ENCODE measurements around the gene PPIL6.

PPIL6 gene

DNA sequence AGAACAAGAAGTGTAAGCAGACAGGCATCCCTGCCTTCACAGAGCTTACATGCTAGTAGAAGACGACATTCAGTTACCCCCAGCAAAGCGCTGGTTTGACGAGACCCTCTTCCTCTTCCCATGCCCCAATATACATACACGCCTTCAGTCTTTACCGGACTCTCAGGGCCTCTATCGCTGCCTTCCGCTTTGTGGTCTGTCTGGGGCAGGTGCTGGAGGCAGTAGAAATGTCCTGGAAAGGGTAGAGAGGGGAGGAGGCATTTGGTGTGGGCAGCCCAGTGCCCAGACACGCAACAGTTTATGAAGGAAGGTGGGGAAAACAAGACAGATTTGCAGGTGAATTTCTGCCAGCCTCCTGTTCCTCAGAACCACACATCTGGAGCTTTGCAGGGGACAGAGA, 6.1 kb upstream of the PPIL6 start:
- no peak overlapping the region for H4K8ac ChIP-seq (ENCODE audit: low read depth, low read length)
- no peak overlapping the region for H3K4ac ChIP-seq (ENCODE audit: low read depth, low read length)
- WGBS (ENCODE audit: extremely low coverage, insufficient coverage, low lambda C conversion rate) = no CpG with 5 or more reads among the region's 8 CpGs
- H3K56ac ChIP-seq (ENCODE audit: low read length) = no peak overlapping the region
- H3K27me3 ChIP-seq (ENCODE audit: insufficient read depth, low read length, poor library complexity) = no peaks in the 10 kb centered on the region
- no peak overlapping the region for H3K9ac ChIP-seq (ENCODE audit: low read length)
- H2BK120ac ChIP-seq (ENCODE audit: low read depth, low read length) = no peak overlapping the region
- no peak overlapping the region for H3K23ac ChIP-seq (ENCODE audit: low read length)
- H3K79me1 ChIP-seq (ENCODE audit: low read length) = peaks cover under 1% of the 10 kb centered on the region
- no peak overlapping the region for H3K4me3 ChIP-seq (ENCODE audit: low read length)
- H3K4me2 ChIP-seq (ENCODE audit: low read length) = no peak overlapping the region
- H2AK5ac ChIP-seq (ENCODE audit: low read length) = no peak overlapping the region
- no peak overlapping the region for H2BK5ac ChIP-seq (ENCODE audit: low read length)
- DNase-seq = no peak
- no peak overlapping the region for H4K5ac ChIP-seq (ENCODE audit: low read length)
- no peaks in the 10 kb centered on the region for H3K79me2 ChIP-seq (ENCODE audit: control insufficient read depth, insufficient read depth, low read length)
- H2BK15ac ChIP-seq (replicated peaks; ENCODE audit: low read depth) = no peak overlapping the region
- H3K18ac ChIP-seq (ENCODE audit: low read length) = no peak overlapping the region
- H3K27ac ChIP-seq (ENCODE audit: low read depth, low read length) = no peak overlapping the region
- peaks cover 12% of the 10 kb centered on the region for H3K36me3 ChIP-seq (ENCODE audit: control insufficient read depth, insufficient read depth, low read length)
- peaks cover 3% of the 10 kb centered on the region for H3K4me1 ChIP-seq (ENCODE audit: control insufficient read depth, low read depth, low read length)

GRCh38 chr6:109446072-109446471, 5.6 kb upstream of the PPIL6 start:
- no peak overlapping the region for H2BK120ac ChIP-seq (ENCODE audit: low read depth, low read length)
- no peak overlapping the region for H3K18ac ChIP-seq (ENCODE audit: low read length)
- H3K36me3 ChIP-seq (ENCODE audit: control insufficient read depth, insufficient read depth, low read length) = peaks cover 11% of the 10 kb centered on the region
- H3K79me2 ChIP-seq (ENCODE audit: control insufficient read depth, insufficient read depth, low read length) = no peaks in the 10 kb centered on the region
- no peak overlapping the region for H3K56ac ChIP-seq (ENCODE audit: low read length)
- peaks cover 3% of the 10 kb centered on the region for H3K79me1 ChIP-seq (ENCODE audit: low read length)
- DNase-seq = no peak
- peaks cover 5% of the 10 kb centered on the region for H3K4me1 ChIP-seq (ENCODE audit: control insufficient read depth, low read depth, low read length)
- no peak overlapping the region for H3K27ac ChIP-seq (ENCODE audit: low read depth, low read length)
- no peak overlapping the region for H3K23ac ChIP-seq (ENCODE audit: low read length)
- H4K8ac ChIP-seq (ENCODE audit: low read depth, low read length) = no peak overlapping the region
- H3K9ac ChIP-seq (ENCODE audit: low read length) = no peak overlapping the region
- H3K4me3 ChIP-seq (ENCODE audit: low read length) = no peak overlapping the region
- H3K27me3 ChIP-seq (ENCODE audit: insufficient read depth, low read length, poor library complexity) = no peaks in the 10 kb centered on the region
- no peak overlapping the region for H2AK5ac ChIP-seq (ENCODE audit: low read length)
- H2BK5ac ChIP-seq (ENCODE audit: low read length) = no peak overlapping the region
- WGBS (ENCODE audit: extremely low coverage, insufficient coverage, low lambda C conversion rate) = no CpG with 5 or more reads among the region's 15 CpGs
- no peak overlapping the region for H3K4me2 ChIP-seq (ENCODE audit: low read length)
- no peak overlapping the region for H4K5ac ChIP-seq (ENCODE audit: low read length)
- no peak overlapping the region for H2BK15ac ChIP-seq (replicated peaks; ENCODE audit: low read depth)
- no peak overlapping the region for H3K4ac ChIP-seq (ENCODE audit: low read depth, low read length)

DNA sequence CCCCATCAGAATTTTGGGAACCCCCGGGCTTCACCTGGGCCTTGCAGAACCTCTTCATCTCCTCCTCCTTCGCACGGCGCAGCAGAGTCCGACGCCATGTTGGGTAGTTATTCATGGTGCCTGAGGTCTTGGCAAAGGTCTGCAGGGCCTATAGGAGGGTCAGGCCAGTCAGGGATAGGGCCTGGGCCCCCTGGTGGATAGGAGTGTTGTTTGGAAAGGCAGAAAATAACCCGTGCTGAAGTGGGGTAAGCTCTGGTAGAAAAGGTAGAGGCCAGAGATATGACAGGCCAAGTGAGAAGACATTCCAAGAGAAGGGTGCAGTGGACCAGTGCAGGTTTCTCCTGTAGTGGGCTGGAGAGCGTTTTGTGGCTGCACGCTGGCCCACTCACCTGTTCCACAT, 5.0 kb upstream of the PPIL6 start:
- Histone ChIP-seq H3K56ac (ENCODE audit: low read length) (no peak overlapping the region), H2AK5ac (ENCODE audit: low read length) (no peak overlapping the region), H2BK120ac (ENCODE audit: low read depth, low read length) (no peak overlapping the region), H3K4ac (ENCODE audit: low read depth, low read length) (no peak overlapping the region), H3K9ac (ENCODE audit: low read length) (no peak overlapping the region), H3K23ac (ENCODE audit: low read length) (no peak overlapping the region), H3K79me2 (ENCODE audit: control insufficient read depth, insufficient read depth, low read length) (no peaks in the 10 kb centered on the region), H4K5ac (ENCODE audit: low read length) (no peak overlapping the region), H2BK15ac (replicated peaks; ENCODE audit: low read depth) (no peak overlapping the region), H3K27ac (ENCODE audit: low read depth, low read length) (no peak overlapping the region), H3K18ac (ENCODE audit: low read length) (no peak overlapping the region), H3K4me1 (ENCODE audit: control insufficient read depth, low read depth, low read length) (peaks cover 5% of the 10 kb centered on the region), H3K4me2 (ENCODE audit: low read length) (no peak overlapping the region), H3K4me3 (ENCODE audit: low read length) (no peak overlapping the region), H4K8ac (ENCODE audit: low read depth, low read length) (no peak overlapping the region), H3K79me1 (ENCODE audit: low read length) (peaks cover 3% of the 10 kb centered on the region), H2BK5ac (ENCODE audit: low read length) (no peak overlapping the region), H3K27me3 (ENCODE audit: insufficient read depth, low read length, poor library complexity) (no peaks in the 10 kb centered on the region), H3K36me3 (ENCODE audit: control insufficient read depth, insufficient read depth, low read length) (peaks cover 11% of the 10 kb centered on the region)
- no CpG with 5 or more reads among the region's 9 CpGs for WGBS (ENCODE audit: extremely low coverage, insufficient coverage, low lambda C conversion rate)
- DNase-seq = no peak

DNA sequence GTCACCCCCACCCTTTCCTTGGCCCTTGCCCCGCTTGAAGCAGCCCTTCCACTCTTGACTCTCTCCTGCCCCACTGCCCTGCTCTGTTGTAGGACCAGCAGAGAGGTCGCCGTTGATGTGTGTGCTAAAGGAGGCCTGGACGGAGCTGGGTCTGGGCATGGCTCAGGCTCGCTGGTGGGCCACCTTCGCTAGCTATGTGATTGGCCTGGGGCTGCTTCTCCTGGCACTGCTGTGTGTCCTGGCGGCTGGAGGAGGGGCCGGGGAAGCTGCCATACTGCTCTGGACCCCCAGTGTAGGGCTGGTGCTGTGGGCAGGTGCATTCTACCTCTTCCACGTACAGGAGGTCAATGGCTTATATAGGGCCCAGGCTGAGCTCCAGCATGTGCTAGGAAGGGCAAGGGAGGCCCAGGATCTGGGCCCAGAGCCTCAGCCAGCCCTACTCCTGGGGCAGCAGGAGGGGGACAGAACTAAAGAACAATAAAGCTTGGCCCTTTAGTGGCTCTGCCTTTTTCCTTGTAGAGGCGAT, 3.1 kb upstream of the PPIL6 start:
- H3K79me1 ChIP-seq (ENCODE audit: low read length) = peaks cover 3% of the 10 kb centered on the region
- no peak overlapping the region for H2AK5ac ChIP-seq (ENCODE audit: low read length)
- no peak overlapping the region for H2BK120ac ChIP-seq (ENCODE audit: low read depth, low read length)
- H3K4me1 ChIP-seq (ENCODE audit: control insufficient read depth, low read depth, low read length) = peaks cover 5% of the 10 kb centered on the region
- no peak overlapping the region for H3K27ac ChIP-seq (ENCODE audit: low read depth, low read length)
- H3K4ac ChIP-seq (ENCODE audit: low read depth, low read length) = no peak overlapping the region
- H3K79me2 ChIP-seq (ENCODE audit: control insufficient read depth, insufficient read depth, low read length) = no peaks in the 10 kb centered on the region
- no peak overlapping the region for H3K18ac ChIP-seq (ENCODE audit: low read length)
- peaks cover 11% of the 10 kb centered on the region for H3K36me3 ChIP-seq (ENCODE audit: control insufficient read depth, insufficient read depth, low read length)
- no peak overlapping the region for H3K4me3 ChIP-seq (ENCODE audit: low read length)
- no peak overlapping the region for H4K8ac ChIP-seq (ENCODE audit: low read depth, low read length)
- H3K9ac ChIP-seq (ENCODE audit: low read length) = no peak overlapping the region
- H2BK5ac ChIP-seq (ENCODE audit: low read length) = no peak overlapping the region
- WGBS (ENCODE audit: extremely low coverage, insufficient coverage, low lambda C conversion rate) = no CpG with 5 or more reads among the region's 10 CpGs
- H3K27me3 ChIP-seq (ENCODE audit: insufficient read depth, low read length, poor library complexity) = no peaks in the 10 kb centered on the region
- H4K5ac ChIP-seq (ENCODE audit: low read length) = no peak overlapping the region
- no peak overlapping the region for H3K23ac ChIP-seq (ENCODE audit: low read length)
- H3K4me2 ChIP-seq (ENCODE audit: low read length) = no peak overlapping the region
- no peak for DNase-seq
- no peak overlapping the region for H2BK15ac ChIP-seq (replicated peaks; ENCODE audit: low read depth)
- H3K56ac ChIP-seq (ENCODE audit: low read length) = no peak overlapping the region

DNA sequence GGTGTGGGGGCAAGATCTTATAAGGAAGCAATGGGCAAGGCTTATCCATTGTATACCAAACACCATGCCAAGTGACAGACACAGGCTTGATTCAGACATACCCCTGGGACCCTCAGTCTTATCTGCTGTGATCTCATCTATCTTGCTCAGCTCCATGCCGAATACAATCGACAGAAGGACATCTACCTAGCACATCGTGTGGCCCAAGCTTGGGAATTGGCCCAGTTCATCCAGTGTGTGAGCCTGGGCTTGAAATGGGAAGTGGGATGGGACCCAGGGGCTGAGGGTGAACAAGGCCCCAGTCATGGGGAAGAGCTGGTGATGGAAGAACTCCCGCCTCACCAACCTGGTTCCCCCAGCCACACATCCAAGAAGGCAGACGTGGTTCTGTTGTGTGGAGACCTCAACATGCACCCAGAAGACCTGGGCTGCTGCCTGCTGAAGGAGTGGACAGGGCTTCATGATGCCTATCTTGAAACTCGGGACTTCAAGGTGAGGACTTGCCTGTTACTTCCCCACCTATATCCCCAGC, 2.0 kb upstream of the PPIL6 start:
- Histone ChIP-seq H2BK120ac (ENCODE audit: low read depth, low read length) (no peak overlapping the region), H3K4me2 (ENCODE audit: low read length) (no peak overlapping the region), H3K9ac (ENCODE audit: low read length) (no peak overlapping the region), H3K4ac (ENCODE audit: low read depth, low read length) (no peak overlapping the region), H3K56ac (ENCODE audit: low read length) (no peak overlapping the region), H3K18ac (ENCODE audit: low read length) (no peak overlapping the region), H3K4me3 (ENCODE audit: low read length) (no peak overlapping the region), H2BK5ac (ENCODE audit: low read length) (no peak overlapping the region), H2BK15ac (replicated peaks; ENCODE audit: low read depth) (no peak overlapping the region), H3K23ac (ENCODE audit: low read length) (no peak overlapping the region), H3K79me1 (ENCODE audit: low read length) (peaks cover 3% of the 10 kb centered on the region), H3K36me3 (ENCODE audit: control insufficient read depth, insufficient read depth, low read length) (peaks cover 11% of the 10 kb centered on the region), H4K8ac (ENCODE audit: low read depth, low read length) (no peak overlapping the region), H4K5ac (ENCODE audit: low read length) (no peak overlapping the region), H3K79me2 (ENCODE audit: control insufficient read depth, insufficient read depth, low read length) (no peaks in the 10 kb centered on the region), H2AK5ac (ENCODE audit: low read length) (no peak overlapping the region), H3K27ac (ENCODE audit: low read depth, low read length) (no peak overlapping the region), H3K27me3 (ENCODE audit: insufficient read depth, low read length, poor library complexity) (no peaks in the 10 kb centered on the region), H3K4me1 (ENCODE audit: control insufficient read depth, low read depth, low read length) (peaks cover 5% of the 10 kb centered on the region)
- WGBS (ENCODE audit: extremely low coverage, insufficient coverage, low lambda C conversion rate) = no CpG with 5 or more reads among the region's 6 CpGs
- no peak for DNase-seq

All from mesendoderm (in vitro differentiated cells).